HEK293T (cell line): Measurements from ENCODE around the gene BRD8.

Experiments used
- ARNT ChIP-seq: fragments of 450-650 bp; IDR thresholded peaks from 2 replicates; pipeline ENCODE4 v1.6.1; 2017; ENCODE audit warnings: mild to moderate bottlenecking
- BHLHE40 ChIP-seq: fragments of 450-650 bp; IDR thresholded peaks from 2 replicates; pipeline ENCODE4 v1.6.1; 2016; ENCODE audit warnings: mild to moderate bottlenecking, moderate library complexity, borderline replicate concordance
- FOXA1 ChIP-seq: fragments of 450-650 bp; IDR thresholded peaks from 2 replicates; pipeline ENCODE4 v1.6.1; 2016; ENCODE audit warnings: mild to moderate bottlenecking
- FOXK2 ChIP-seq: fragments of 450-650 bp; IDR thresholded peaks from 2 replicates; pipeline ENCODE4 v1.6.1; 2016; ENCODE audit warnings: mild to moderate bottlenecking
- FOXM1 ChIP-seq: fragments of 450-650 bp; IDR thresholded peaks from 2 replicates; pipeline ENCODE4 v1.6.1; 2017; ENCODE audit warnings: mild to moderate bottlenecking, borderline replicate concordance
- HDGF ChIP-seq: fragments of 450-650 bp; IDR thresholded peaks from 2 replicates; pipeline ENCODE4 v1.6.1; 2017; ENCODE audit warnings: antibody characterized with exemption, borderline replicate concordance
- NFRKB ChIP-seq: fragments of 450-650 bp; IDR thresholded peaks from 2 replicates; pipeline ENCODE4 v1.6.1; 2016; ENCODE audit warnings: mild to moderate bottlenecking, moderate library complexity
- PKNOX1 ChIP-seq: fragments of 450-650 bp; IDR thresholded peaks from 2 replicates; pipeline ENCODE4 v1.6.1; 2016
- SP1 ChIP-seq: fragments of 450-650 bp; IDR thresholded peaks from 2 replicates; pipeline ENCODE4 v1.6.1; 2017
- SUZ12 ChIP-seq: fragments of 450-650 bp; IDR thresholded peaks from 2 replicates; pipeline ENCODE4 v1.6.1; 2016; ENCODE audit warnings: mild to moderate bottlenecking
- TARDBP ChIP-seq: fragments of 450-650 bp; IDR thresholded peaks from 2 replicates; pipeline ENCODE4 v1.6.1; 2016
- ZNF384 ChIP-seq: fragments of 450-650 bp; IDR thresholded peaks from 2 replicates; pipeline ENCODE4 v1.6.1; 2016

GRCh38 chr5:138093036-138093435 is 85.4 kb downstream of the BRD8 start:
- no peak for TF ChIP-seq BHLHE40
- no peak for TF ChIP-seq FOXK2
- TF ChIP-seq HDGF = no peak
- TF ChIP-seq TARDBP = no peak
- no peak for TF ChIP-seq SUZ12
- no peak for TF ChIP-seq NFRKB
- no peak for TF ChIP-seq FOXM1
- no peak for TF ChIP-seq SP1
- TF ChIP-seq ZNF384 = no peak
- no peak for TF ChIP-seq FOXA1
- no peak for TF ChIP-seq PKNOX1
- TF ChIP-seq ARNT = no peak
